ENCODE data around the gene PRKCH.

DNA sequence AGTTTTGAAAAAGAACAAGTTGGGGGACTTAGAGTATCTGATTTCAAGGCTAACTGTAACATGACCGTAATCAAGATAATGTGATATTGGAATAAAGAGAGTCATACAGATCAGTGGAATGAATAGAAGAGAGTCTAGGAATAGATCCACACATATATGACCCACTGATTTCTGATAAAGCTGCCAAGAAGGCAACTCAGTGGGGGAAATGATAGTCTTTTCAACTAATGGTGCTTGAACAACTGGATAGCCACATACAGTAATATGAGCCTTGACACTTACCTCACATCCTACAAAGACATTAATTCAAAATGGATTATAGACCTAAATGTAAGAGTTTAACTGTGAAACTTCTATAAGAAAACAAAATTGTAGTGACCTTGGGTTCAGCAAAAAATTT is 3.8 kb downstream of the PRKCH start:
- TF ChIP-seq, protein P1, sequence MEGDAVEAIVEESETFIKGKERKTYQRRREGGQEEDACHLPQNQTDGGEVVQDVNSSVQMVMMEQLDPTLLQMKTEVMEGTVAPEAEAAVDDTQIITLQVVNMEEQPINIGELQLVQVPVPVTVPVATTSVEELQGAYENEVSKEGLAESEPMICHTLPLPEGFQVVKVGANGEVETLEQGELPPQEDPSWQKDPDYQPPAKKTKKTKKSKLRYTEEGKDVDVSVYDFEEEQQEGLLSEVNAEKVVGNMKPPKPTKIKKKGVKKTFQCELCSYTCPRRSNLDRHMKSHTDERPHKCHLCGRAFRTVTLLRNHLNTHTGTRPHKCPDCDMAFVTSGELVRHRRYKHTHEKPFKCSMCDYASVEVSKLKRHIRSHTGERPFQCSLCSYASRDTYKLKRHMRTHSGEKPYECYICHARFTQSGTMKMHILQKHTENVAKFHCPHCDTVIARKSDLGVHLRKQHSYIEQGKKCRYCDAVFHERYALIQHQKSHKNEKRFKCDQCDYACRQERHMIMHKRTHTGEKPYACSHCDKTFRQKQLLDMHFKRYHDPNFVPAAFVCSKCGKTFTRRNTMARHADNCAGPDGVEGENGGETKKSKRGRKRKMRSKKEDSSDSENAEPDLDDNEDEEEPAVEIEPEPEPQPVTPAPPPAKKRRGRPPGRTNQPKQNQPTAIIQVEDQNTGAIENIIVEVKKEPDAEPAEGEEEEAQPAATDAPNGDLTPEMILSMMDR (IDR thresholded peaks at IDR 0.05; ENCODE audit: insufficient read depth, low read length), result no peak
- no peak for TF ChIP-seq POLR2AphosphoS5 (IDR thresholded peaks at IDR 0.05; ENCODE audit: low read depth)
- no peak for TF ChIP-seq GABPA (IDR thresholded peaks at IDR 0.05; ENCODE audit: low read depth)
